HepG2 (cell line): ENCODE measurements around the gene DCTN1.

ENCODE experiments used
- CTCF ChIP-seq: sonication (generic); formaldehyde crosslinking; IDR thresholded peaks from 2 replicates; pipeline ENCODE4 v1.5.0; 2020; ENCODE audit warnings: mild to moderate bottlenecking, missing genetic modification reagents, moderate library complexity
- MIXL1 ChIP-seq: IDR thresholded peaks from 2 replicates; pipeline ENCODE4 v1.6.1; 2016
- POLR2AphosphoS5 ChIP-seq: IDR thresholded peaks from 2 replicates; pipeline ENCODE4 v1.6.1; 2012; ENCODE audit warnings: low read depth, low read length
- SAFB2 ChIP-seq: sonication (generic); formaldehyde crosslinking; IDR thresholded peaks from 2 replicates; pipeline ENCODE4 v1.5.1; 2020; ENCODE audit warnings: missing genetic modification reagents, low read depth, mild to moderate bottlenecking, borderline replicate concordance
- SOX5 ChIP-seq: IDR thresholded peaks from 2 replicates; pipeline ENCODE4 v1.6.1; 2016; ENCODE audit warnings: borderline replicate concordance
- ZNF512 ChIP-seq: sonication (generic); formaldehyde crosslinking; IDR thresholded peaks from 2 replicates; pipeline ENCODE4 v1.4.0; 2020; ENCODE audit warnings: mild to moderate bottlenecking, missing genetic modification reagents
- ZNF777 ChIP-seq: sonication (generic); formaldehyde crosslinking; IDR thresholded peaks from 2 replicates; pipeline ENCODE4 v1.4.0; 2020; ENCODE audit warnings: missing genetic modification reagents

- TF ChIP-seq POLR2AphosphoS5: no peak
- TF ChIP-seq MIXL1: no peak
- no peak for TF ChIP-seq ZNF512
- no peak for TF ChIP-seq ZNF777 (CRISPR knock-in tag)
- no peak for TF ChIP-seq CTCF (CRISPR knock-in tag)
- no peak for TF ChIP-seq SAFB2
- TF ChIP-seq SOX5 (CRISPR knock-in tag): no peak
Observed at GRCh38 chr2:74373985-74374384, 6.1 kb downstream of the DCTN1 start.
